HepG2 (cell line): ENCODE results near the gene TLN1. TPM values are rescaled to one million over a fixed set of nuclear protein-coding genes. Genes with fewer than 3 reads are reported as not detected.

Experiments used
- BORCS8-MEF2B ChIP-seq: sonication (generic); formaldehyde crosslinking; IDR thresholded peaks from 2 replicates; pipeline ENCODE4 v1.8.0; 2022; ENCODE audit warnings: mild to moderate bottlenecking, missing genetic modification reagents
- DPF2 ChIP-seq: sonication (generic); formaldehyde crosslinking; IDR thresholded peaks from 2 replicates; pipeline ENCODE4 v1.4.0; 2020; ENCODE audit warnings: mild to moderate bottlenecking, low read depth, missing genetic modification reagents, borderline replicate concordance
- DRAP1 ChIP-seq: IDR thresholded peaks from 2 replicates; pipeline ENCODE4 v1.6.1; 2016; ENCODE audit warnings: missing genetic modification reagents, missing compliant biosample characterization
- FOXA3 ChIP-seq: IDR thresholded peaks from 2 replicates; pipeline ENCODE4 v1.6.1; 2016; ENCODE audit warnings: missing genetic modification reagents, missing compliant biosample characterization
- HOXA9 ChIP-seq: sonication (generic); formaldehyde crosslinking; IDR thresholded peaks from 2 replicates; pipeline ENCODE4 v1.8.1; 2022; ENCODE audit warnings: missing genetic modification reagents, mild to moderate bottlenecking, moderate library complexity, borderline replicate concordance
- MATR3 ChIP-seq: sonication (generic); formaldehyde crosslinking; IDR thresholded peaks from 2 replicates; pipeline ENCODE4 v1.4.0; 2020; ENCODE audit warnings: missing genetic modification reagents
- MAZ ChIP-seq, 2 experiments: sonication (generic) in 1 of 2; formaldehyde crosslinking in 1 of 2; IDR thresholded peaks; 2 replicates each; pipeline versions ENCODE4 v1.5.0 to v1.6.1; 2012 to 2020; ENCODE audit warnings: low read depth in 2 of 2, mild to moderate bottlenecking in 2 of 2, borderline replicate concordance in 1 of 2, improper control_type of control experiment in 1 of 2, low read length in 1 of 2, missing genetic modification reagents in 1 of 2, moderate library complexity in 1 of 2
- MXI1 ChIP-seq: IDR thresholded peaks from 3 replicates; pipeline ENCODE4 v1.6.1; 2012; ENCODE audit warnings: low read depth, low read length, inconsistent platforms, borderline replicate concordance
- NFKB2 ChIP-seq: sonication (generic); formaldehyde crosslinking; IDR thresholded peaks from 2 replicates; pipeline ENCODE4 v1.4.0; 2020; ENCODE audit warnings: missing genetic modification reagents, borderline replicate concordance
- NFYB ChIP-seq: sonication (generic); formaldehyde crosslinking; IDR thresholded peaks from 2 replicates; pipeline ENCODE4 v1.4.0; 2020; ENCODE audit warnings: missing genetic modification reagents
- PPARG ChIP-seq: conservative IDR thresholded peaks from 2 replicates; pipeline ENCODE4 v1.6.1; 2016; ENCODE audit warnings: missing biosample characterization, missing genetic modification reagents
- RBFOX2 ChIP-seq: fragments of 200-400 bp; formaldehyde crosslinking; IDR thresholded peaks from 2 replicates; pipeline ENCODE4 v1.6.1; 2017; ENCODE audit warnings: low read depth, mild to moderate bottlenecking, low read length
- SPEN ChIP-seq: sonication (generic); formaldehyde crosslinking; IDR thresholded peaks from 2 replicates; pipeline ENCODE4 v1.5.1; 2020; ENCODE audit warnings: low read depth, mild to moderate bottlenecking, missing genetic modification reagents
- TAF1 ChIP-seq: sonication (generic); formaldehyde crosslinking; IDR thresholded peaks from 2 replicates; pipeline ENCODE4 v1.4.0; 2020; ENCODE audit warnings: missing genetic modification reagents
- TAF15 ChIP-seq: fragments of 200-400 bp; formaldehyde crosslinking; IDR thresholded peaks from one replicate; pipeline ENCODE4 v1.6.1; 2018; ENCODE audit warnings: mild to moderate bottlenecking, low read depth, low read length; ENCODE audit not compliant: poor library complexity, severe bottlenecking
- TCF7 ChIP-seq: sonication (generic); IDR thresholded peaks from 2 replicates; pipeline ENCODE4 v1.6.1; 2016; ENCODE audit warnings: antibody characterized with exemption, low read depth
- TCF7L2 ChIP-seq: IDR thresholded peaks from 2 replicates; pipeline ENCODE4 v1.6.1; 2011; ENCODE audit warnings: mild to moderate bottlenecking, low read depth, low read length, moderate library complexity
- TEAD3 ChIP-seq: optimal IDR thresholded peaks from 2 replicates; pipeline ENCODE3; 2016; ENCODE audit warnings: borderline replicate concordance
- THRA ChIP-seq: sonication (generic); formaldehyde crosslinking; IDR thresholded peaks from 2 replicates; pipeline ENCODE4 v1.4.0; 2020; ENCODE audit warnings: missing genetic modification reagents, borderline replicate concordance
- TOE1 ChIP-seq: sonication (generic); formaldehyde crosslinking; IDR thresholded peaks from 2 replicates; pipeline ENCODE4 v1.4.0; 2020; ENCODE audit warnings: mild to moderate bottlenecking, missing genetic modification reagents
- ZEB1 ChIP-seq: IDR thresholded peaks from 2 replicates; pipeline ENCODE4 v1.6.1; 2012; ENCODE audit warnings: mild to moderate bottlenecking, low read depth, inconsistent platforms; ENCODE audit not compliant: insufficient replicate concordance
- ZFP36L1 ChIP-seq: sonication (generic); formaldehyde crosslinking; IDR thresholded peaks from 2 replicates; pipeline ENCODE4 v1.8.0; 2022; ENCODE audit warnings: mild to moderate bottlenecking, missing genetic modification reagents, moderate library complexity
- ZNF451 ChIP-seq: sonication (generic); formaldehyde crosslinking; IDR thresholded peaks from 2 replicates; pipeline ENCODE4 v1.5.0; 2020; ENCODE audit warnings: mild to moderate bottlenecking, missing genetic modification reagents
- ZNF484 ChIP-seq: sonication (generic); formaldehyde crosslinking; IDR thresholded peaks from 2 replicates; pipeline ENCODE4 v1.5.1; 2020; ENCODE audit warnings: mild to moderate bottlenecking, low read depth, missing genetic modification reagents, borderline replicate concordance
- ZNF737 ChIP-seq: sonication (generic); formaldehyde crosslinking; IDR thresholded peaks from 2 replicates; pipeline ENCODE4 v1.5.0; 2020; ENCODE audit warnings: missing genetic modification reagents, mild to moderate bottlenecking, borderline replicate concordance
- polyA plus RNA-seq, 8 experiments: library from polyadenylated mRNA; depleted of rRNA in 3 of 8; stranded (reverse) in 7 of 8; unstranded in 1 of 8; fragments of >200 nt; fragmentation: Illumina TruSeq in 4 of 8; extraction: Trizol in 4 of 8; gene quantifications; 2 replicates each; pipeline versions ENCODE4 v1.2.1 to v1.2.3, GENCODE V29; 2011 to 2016; ENCODE audit warnings: low read depth in 4 of 8, missing spikeins in 1 of 8, mixed read lengths in 1 of 8; ENCODE audit not compliant: insufficient read depth in 1 of 8
- total RNA-seq, 5 experiments: library from RNA; depleted of rRNA; stranded (reverse); fragments of >200 nt; fragmentation: Illumina TruSeq; extraction: Trizol; gene quantifications; 2 replicates each; pipeline ENCODE4 v1.2.3, GENCODE V29; 2016; ENCODE audit warnings: low read depth in 1 of 5
- TF ChIP-seq, protein P1 (sequence below): sonication (generic); formaldehyde crosslinking; IDR thresholded peaks from 2 replicates; pipeline ENCODE4 v1.9.0; 2021; ENCODE audit warnings: missing genetic modification reagents, borderline replicate concordance
- TF ChIP-seq, protein P2 (sequence below): sonication (generic); formaldehyde crosslinking; IDR thresholded peaks from 2 replicates; pipeline ENCODE4 v1.5.0; 2020; ENCODE audit warnings: missing genetic modification reagents

TLN1 gene
- total and polyA plus RNA-seq, 2 of the 13 experiments (the other 11 are each of a cell fraction or from before 2014, with no cell fraction given): 35.2 to 51.8 TPM

GRCh38 chr9:35669331-35670145 lies 62.5 kb downstream of the TLN1 start (continued):
- TF ChIP-seq TAF1 (CRISPR knock-in tag): no peak
- no peak for TF ChIP-seq NFYB (CRISPR knock-in tag)
- TF ChIP-seq MAZ (IDR thresholded peaks at IDR 0.05; ENCODE audit: borderline replicate concordance, low read depth, low read length): no peak
- TF ChIP-seq MAZ (CRISPR knock-in tag; IDR thresholded peaks at IDR 0.05; ENCODE audit: low read depth): no peak
- TF ChIP-seq ZNF737 (CRISPR knock-in tag): no peak
- TF ChIP-seq SPEN (CRISPR knock-in tag): no peak
- TF ChIP-seq MXI1: no peak
- TF ChIP-seq ZNF451 (CRISPR knock-in tag): no peak
- TF ChIP-seq TAF15: no peak
- TF ChIP-seq TEAD3 (CRISPR knock-in tag): peak; percentile 77
- no peak for TF ChIP-seq ZNF484 (CRISPR knock-in tag)
- TF ChIP-seq TCF7L2: no peak
- TF ChIP-seq ZEB1: no peak
- TF ChIP-seq DRAP1 (CRISPR knock-in tag): peak; percentile 38; the same call in 1 of the 2 replicates
- TF ChIP-seq, protein P1, sequence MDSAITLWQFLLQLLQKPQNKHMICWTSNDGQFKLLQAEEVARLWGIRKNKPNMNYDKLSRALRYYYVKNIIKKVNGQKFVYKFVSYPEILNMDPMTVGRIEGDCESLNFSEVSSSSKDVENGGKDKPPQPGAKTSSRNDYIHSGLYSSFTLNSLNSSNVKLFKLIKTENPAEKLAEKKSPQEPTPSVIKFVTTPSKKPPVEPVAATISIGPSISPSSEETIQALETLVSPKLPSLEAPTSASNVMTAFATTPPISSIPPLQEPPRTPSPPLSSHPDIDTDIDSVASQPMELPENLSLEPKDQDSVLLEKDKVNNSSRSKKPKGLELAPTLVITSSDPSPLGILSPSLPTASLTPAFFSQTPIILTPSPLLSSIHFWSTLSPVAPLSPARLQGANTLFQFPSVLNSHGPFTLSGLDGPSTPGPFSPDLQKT (CRISPR knock-in tag): no peak
- no peak for TF ChIP-seq ZFP36L1 (CRISPR knock-in tag)
- TF ChIP-seq, protein P2, sequence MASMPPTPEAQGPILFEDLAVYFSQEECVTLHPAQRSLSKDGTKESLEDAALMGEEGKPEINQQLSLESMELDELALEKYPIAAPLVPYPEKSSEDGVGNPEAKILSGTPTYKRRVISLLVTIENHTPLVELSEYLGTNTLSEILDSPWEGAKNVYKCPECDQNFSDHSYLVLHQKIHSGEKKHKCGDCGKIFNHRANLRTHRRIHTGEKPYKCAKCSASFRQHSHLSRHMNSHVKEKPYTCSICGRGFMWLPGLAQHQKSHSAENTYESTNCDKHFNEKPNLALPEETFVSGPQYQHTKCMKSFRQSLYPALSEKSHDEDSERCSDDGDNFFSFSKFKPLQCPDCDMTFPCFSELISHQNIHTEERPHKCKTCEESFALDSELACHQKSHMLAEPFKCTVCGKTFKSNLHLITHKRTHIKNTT (CRISPR knock-in tag): no peak
- TF ChIP-seq RBFOX2: no peak
- TF ChIP-seq PPARG (CRISPR knock-in tag): peak; percentile 56; the same call in 1 of the 2 replicates
- TF ChIP-seq BORCS8-MEF2B (CRISPR knock-in tag): no peak
- TF ChIP-seq MATR3: no peak
- no peak; the same call in 1 of the 2 replicates for TF ChIP-seq TOE1
- TF ChIP-seq NFKB2 (CRISPR knock-in tag): no peak
- 0 out of 2 replicates have a peak, but pooled peaks have one; percentile 34 for TF ChIP-seq HOXA9 (CRISPR knock-in tag)
- TF ChIP-seq TCF7: no peak
- peak; percentile 71 for TF ChIP-seq FOXA3
- peak; percentile 37; the same call in 1 of the 2 replicates for TF ChIP-seq DPF2 (CRISPR knock-in tag)
- TF ChIP-seq THRA (CRISPR knock-in tag): 0 out of 2 replicates have a peak, but pooled peaks have one; percentile 51
